Panc1 (cell line): ENCODE data around the gene APP. TPM values are rescaled to one million over a fixed set of nuclear protein-coding genes. Genes with fewer than 3 reads are reported as not detected.
"Not testable (repeated sequence)": the region's sequence is repeated elsewhere in the genome, so short reads cannot be mapped to it uniquely, and the experiment has no call there.

Experiments used
- ATAC-seq: fragments of 200-7000 bp; cut with Tn5 transposase; 2 replicates; pipeline ENCODE4 v1.9.1; 2020; ENCODE audit warnings: mild to moderate bottlenecking, moderate library complexity
- BruUV-seq: library from RNA; stranded (reverse); fragments of 400-500 nt; replicated peaks from 2 replicates; lab custom pipeline; 2021; lab: Mats Ljungman, UMichigan
- CTCF ChIA-PET: fragments of 300-600 bp; sonication (Branson Sonifier 250); formaldehyde crosslinking; loops from one replicate; lab custom pipeline; 2022; ENCODE audit warnings: antibody characterized with exemption; lab: Charles Lee
- POLR2A ChIA-PET: fragments of 300-600 bp; sonication (Branson Sonifier 250); formaldehyde crosslinking; loops from one replicate; lab custom pipeline; 2022; ENCODE audit warnings: antibody characterized with exemption; lab: Charles Lee
- DNase-seq: peaks from one replicate; pipeline ENCODE4 v3.0.0-alpha.2; 2010; ENCODE audit warnings: low read depth, low spot score
- H3K27ac ChIP-seq: 2 replicates; pipeline ENCODE4 v1.5.1; 2011; ENCODE audit warnings: mild to moderate bottlenecking, low read length, inconsistent platforms
- H3K27me3 ChIP-seq: fragments of 200-500 bp; sonication (Bioruptor generic); 2 replicates; pipeline ENCODE4 v1.6.0; 2014; ENCODE audit warnings: low read length, inconsistent platforms; ENCODE audit not compliant: control insufficient read depth, insufficient read depth
- H3K36me3 ChIP-seq: fragments of 200-500 bp; sonication (Bioruptor generic); 2 replicates; pipeline ENCODE4 v1.5.1; 2014; ENCODE audit warnings: inconsistent platforms, mild to moderate bottlenecking, low read length, moderate library complexity; ENCODE audit not compliant: control insufficient read depth, insufficient read depth
- H3K4me1 ChIP-seq: 2 replicates; pipeline ENCODE4 v1.5.1; 2011; ENCODE audit warnings: inconsistent platforms, mild to moderate bottlenecking, low read length, moderate library complexity; ENCODE audit not compliant: control insufficient read depth, insufficient read depth
- H3K4me3 ChIP-seq, 2 experiments: 2 replicates each; pipeline ENCODE4 v1.5.1; 2011 to 2012; ENCODE audit warnings: low read depth in 2 of 2, low read length in 2 of 2, mild to moderate bottlenecking in 2 of 2, inconsistent platforms in 1 of 2, moderate library complexity in 1 of 2
- H3K9me3 ChIP-seq: fragments of 200-500 bp; sonication (Bioruptor generic); 2 replicates; pipeline ENCODE4 v1.5.1; 2014; ENCODE audit warnings: low read depth, mild to moderate bottlenecking, inconsistent platforms, low read length, moderate library complexity; ENCODE audit not compliant: control insufficient read depth, insufficient read depth
- POLR2AphosphoS5 ChIP-seq: IDR thresholded peaks from 2 replicates; pipeline ENCODE4 v1.6.1; 2012; ENCODE audit warnings: mild to moderate bottlenecking, low read depth, low read length, moderate library complexity
- SIN3A ChIP-seq: IDR thresholded peaks from 2 replicates; pipeline ENCODE4 v1.6.1; 2012; ENCODE audit warnings: low read depth, mild to moderate bottlenecking, low read length, moderate library complexity, borderline replicate concordance; ENCODE audit not compliant: insufficient read depth
- TCF7L2 ChIP-seq: IDR thresholded peaks from 2 replicates; pipeline ENCODE4 v1.6.1; 2011; ENCODE audit warnings: mild to moderate bottlenecking, low read depth, low read length, inconsistent platforms
- in situ Hi-C: cut with HindIII; loops from 2 replicates; pipeline ENCODE4 v1.10.0; 2016; ENCODE audit warnings: low sequenced_read_pairs, low pct_unique_long_range_greater_than_20kb
- intact Hi-C: fragments of 100-400 bp; cut with micrococcal nuclease; formaldehyde crosslinking; loops from one replicate; pipeline ENCODE4 v1.10.0; 2022; ENCODE audit not compliant: unreplicated experiment
- total RNA-seq: library from RNA; stranded (reverse); gene quantifications from one replicate; pipeline ENCODE4 v1.2.1, GENCODE V29; 2021; ENCODE audit not compliant: unreplicated experiment
- TF ChIP-seq, protein P1 (sequence below), 2 experiments: IDR thresholded peaks; 2 replicates each; pipeline ENCODE4 v1.6.1; 2011 to 2012; ENCODE audit warnings: low read depth in 2 of 2, control low read depth in 1 of 2, low read length in 1 of 2, mild to moderate bottlenecking in 1 of 2, moderate library complexity in 1 of 2; ENCODE audit not compliant: insufficient read depth in 1 of 2
- TF ChIP-seq, protein P2 (sequence below): fragments of 450-650 bp; IDR thresholded peaks from 2 replicates; pipeline ENCODE4 v1.5.1; 2017; ENCODE audit warnings: mild to moderate bottlenecking

APP gene
- total RNA-seq, 1 experiment from 2014 or later = 542 TPM

DNA sequence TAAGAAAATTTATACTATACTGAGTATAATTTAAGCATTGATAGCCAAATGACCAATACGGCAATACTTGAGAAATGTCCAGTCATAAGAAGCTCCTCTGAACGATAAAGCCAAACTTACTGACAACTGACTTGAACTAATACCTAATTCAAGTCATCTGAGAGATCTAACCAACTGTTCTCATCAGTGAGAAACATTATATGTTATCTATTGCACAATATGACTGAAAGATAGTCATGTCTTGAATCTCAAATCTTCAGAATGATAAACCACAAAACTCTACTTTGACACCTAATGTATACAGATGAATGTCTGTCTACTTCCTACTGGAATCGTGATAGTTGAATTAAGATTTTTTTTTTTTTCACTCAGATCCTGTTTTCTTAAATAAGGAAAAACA is 39.0 kb downstream of the APP start:
- peaks cover 31% of the 10 kb centered on the region for H3K4me1 ChIP-seq
- CTCF ChIA-PET = no interaction called here
- H3K27ac ChIP-seq = no peak overlapping the region
- no peak for ATAC-seq
- H3K4me3 ChIP-seq = no peak overlapping the region
- DNase-seq = no peak
- no peaks in the 10 kb centered on the region for H3K27me3 ChIP-seq
- in situ Hi-C loops = no loop called here
- H3K9me3 ChIP-seq = no peaks in the 10 kb centered on the region
- H3K36me3 ChIP-seq = no peaks in the 10 kb centered on the region
- intact Hi-C loops = no loop called here
- POLR2A ChIA-PET = interaction anchor here (0.7 kb wide), 1 partner anchor 26 kb away, joined by 3 read pairs; no protein-coding TSS in a partner anchor
- no TSS peak for BruUV-seq
- TF ChIP-seq POLR2AphosphoS5 (no peak), TCF7L2 (no peak), SIN3A (no peak)
- TF ChIP-seq, protein P1, sequence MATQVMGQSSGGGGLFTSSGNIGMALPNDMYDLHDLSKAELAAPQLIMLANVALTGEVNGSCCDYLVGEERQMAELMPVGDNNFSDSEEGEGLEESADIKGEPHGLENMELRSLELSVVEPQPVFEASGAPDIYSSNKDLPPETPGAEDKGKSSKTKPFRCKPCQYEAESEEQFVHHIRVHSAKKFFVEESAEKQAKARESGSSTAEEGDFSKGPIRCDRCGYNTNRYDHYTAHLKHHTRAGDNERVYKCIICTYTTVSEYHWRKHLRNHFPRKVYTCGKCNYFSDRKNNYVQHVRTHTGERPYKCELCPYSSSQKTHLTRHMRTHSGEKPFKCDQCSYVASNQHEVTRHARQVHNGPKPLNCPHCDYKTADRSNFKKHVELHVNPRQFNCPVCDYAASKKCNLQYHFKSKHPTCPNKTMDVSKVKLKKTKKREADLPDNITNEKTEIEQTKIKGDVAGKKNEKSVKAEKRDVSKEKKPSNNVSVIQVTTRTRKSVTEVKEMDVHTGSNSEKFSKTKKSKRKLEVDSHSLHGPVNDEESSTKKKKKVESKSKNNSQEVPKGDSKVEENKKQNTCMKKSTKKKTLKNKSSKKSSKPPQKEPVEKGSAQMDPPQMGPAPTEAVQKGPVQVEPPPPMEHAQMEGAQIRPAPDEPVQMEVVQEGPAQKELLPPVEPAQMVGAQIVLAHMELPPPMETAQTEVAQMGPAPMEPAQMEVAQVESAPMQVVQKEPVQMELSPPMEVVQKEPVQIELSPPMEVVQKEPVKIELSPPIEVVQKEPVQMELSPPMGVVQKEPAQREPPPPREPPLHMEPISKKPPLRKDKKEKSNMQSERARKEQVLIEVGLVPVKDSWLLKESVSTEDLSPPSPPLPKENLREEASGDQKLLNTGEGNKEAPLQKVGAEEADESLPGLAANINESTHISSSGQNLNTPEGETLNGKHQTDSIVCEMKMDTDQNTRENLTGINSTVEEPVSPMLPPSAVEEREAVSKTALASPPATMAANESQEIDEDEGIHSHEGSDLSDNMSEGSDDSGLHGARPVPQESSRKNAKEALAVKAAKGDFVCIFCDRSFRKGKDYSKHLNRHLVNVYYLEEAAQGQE (IDR thresholded peaks at IDR 0.05; ENCODE audit: insufficient read depth in 1 of 2, low read depth in 2 of 2, low read length in 1 of 2) = no peak
- TF ChIP-seq, protein P2, sequence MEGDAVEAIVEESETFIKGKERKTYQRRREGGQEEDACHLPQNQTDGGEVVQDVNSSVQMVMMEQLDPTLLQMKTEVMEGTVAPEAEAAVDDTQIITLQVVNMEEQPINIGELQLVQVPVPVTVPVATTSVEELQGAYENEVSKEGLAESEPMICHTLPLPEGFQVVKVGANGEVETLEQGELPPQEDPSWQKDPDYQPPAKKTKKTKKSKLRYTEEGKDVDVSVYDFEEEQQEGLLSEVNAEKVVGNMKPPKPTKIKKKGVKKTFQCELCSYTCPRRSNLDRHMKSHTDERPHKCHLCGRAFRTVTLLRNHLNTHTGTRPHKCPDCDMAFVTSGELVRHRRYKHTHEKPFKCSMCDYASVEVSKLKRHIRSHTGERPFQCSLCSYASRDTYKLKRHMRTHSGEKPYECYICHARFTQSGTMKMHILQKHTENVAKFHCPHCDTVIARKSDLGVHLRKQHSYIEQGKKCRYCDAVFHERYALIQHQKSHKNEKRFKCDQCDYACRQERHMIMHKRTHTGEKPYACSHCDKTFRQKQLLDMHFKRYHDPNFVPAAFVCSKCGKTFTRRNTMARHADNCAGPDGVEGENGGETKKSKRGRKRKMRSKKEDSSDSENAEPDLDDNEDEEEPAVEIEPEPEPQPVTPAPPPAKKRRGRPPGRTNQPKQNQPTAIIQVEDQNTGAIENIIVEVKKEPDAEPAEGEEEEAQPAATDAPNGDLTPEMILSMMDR = no peak

DNA sequence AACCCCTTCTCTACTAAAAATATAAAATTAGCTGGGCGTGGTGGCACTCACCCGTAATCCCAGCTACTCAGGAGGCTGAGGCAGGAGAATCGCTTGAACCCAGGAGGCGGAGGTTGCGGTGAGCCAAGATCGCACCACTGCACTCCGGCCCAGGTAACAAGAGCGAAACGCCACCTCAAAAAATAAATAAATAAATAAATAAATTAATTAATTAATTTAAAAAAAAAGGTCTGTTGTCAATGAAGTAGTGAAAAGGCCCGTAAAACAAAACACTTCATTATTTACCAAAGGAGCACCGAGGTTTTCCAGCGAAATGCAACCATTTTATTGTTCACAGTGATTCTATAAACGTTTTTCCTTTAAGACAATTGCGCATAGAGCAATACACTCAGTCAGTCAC is 39.5 kb downstream of the APP start:
- H3K4me3 ChIP-seq, intact Hi-C loops, H3K27ac ChIP-seq, in situ Hi-C loops, H3K27me3 ChIP-seq, H3K36me3 ChIP-seq, BruUV-seq, H3K9me3 ChIP-seq, DNase-seq, ATAC-seq, CTCF ChIA-PET: not testable (repeated sequence)
- peaks cover 31% of the 10 kb centered on the region for H3K4me1 ChIP-seq
- POLR2A ChIA-PET = interaction anchor here (0.7 kb wide), 1 partner anchor 27 kb away, joined by 3 read pairs; no protein-coding TSS in a partner anchor

DNA sequence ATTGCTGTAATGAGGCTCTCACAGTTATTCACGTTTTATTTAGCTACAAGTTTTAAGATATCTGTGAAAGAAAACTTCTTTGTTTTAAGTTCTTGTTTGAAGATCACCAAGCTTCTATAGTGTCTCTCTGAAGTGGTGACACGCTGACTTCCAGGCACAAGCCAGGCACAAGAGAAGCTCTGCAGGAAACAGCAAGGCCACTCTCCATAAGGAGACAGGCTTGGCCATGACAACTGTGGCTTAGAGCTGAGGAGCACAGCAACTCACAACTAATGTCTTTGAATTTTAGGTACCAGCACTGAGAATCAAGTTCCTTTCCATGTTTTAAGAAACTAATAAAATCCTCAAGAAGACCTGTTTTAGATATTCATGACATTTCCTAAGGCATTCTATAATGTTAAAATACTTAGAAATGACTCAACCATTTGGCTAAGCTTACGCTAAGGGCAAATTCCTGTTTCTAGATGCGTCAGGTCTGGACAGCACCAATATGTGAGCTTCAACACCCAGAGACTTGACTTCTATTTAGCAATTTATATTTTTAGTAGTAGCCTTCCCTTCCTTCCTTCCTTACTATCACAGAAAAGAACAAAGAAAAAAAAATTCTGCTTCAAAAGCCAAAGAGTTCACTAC is 40.2 kb downstream of the APP start:
- ChIA-PET POLR2A (no interaction called here), CTCF (no interaction called here)
- DNase-seq (no peak), ATAC-seq (no peak)
- Histone ChIP-seq H3K36me3 (no peaks in the 10 kb centered on the region), H3K27me3 (no peaks in the 10 kb centered on the region), H3K4me3 (no peak overlapping the region), H3K4me1 (peaks cover 35% of the 10 kb centered on the region), H3K27ac (no peak overlapping the region), H3K9me3 (no peaks in the 10 kb centered on the region)
- BruUV-seq = no TSS peak
- in situ Hi-C loops (no loop called here), intact Hi-C loops (no loop called here)
- TF ChIP-seq SIN3A = no peak
- TF ChIP-seq POLR2AphosphoS5 = no peak
- TF ChIP-seq, protein P2 = no peak
- no peak for TF ChIP-seq TCF7L2
- TF ChIP-seq, protein P1 (IDR thresholded peaks at IDR 0.05; ENCODE audit: insufficient read depth in 1 of 2, low read depth in 2 of 2, low read length in 1 of 2) = no peak
